Measurements from ENCODE around the gene TPRN. TPM values are rescaled to one million over a fixed set of nuclear protein-coding genes. Genes with fewer than 3 reads are reported as not detected.

Gene TPRN
- polyA plus RNA-seq, 3 donors from 2014 or later, result 0.11 to 1.1 (median 0.60) TPM

DNA sequence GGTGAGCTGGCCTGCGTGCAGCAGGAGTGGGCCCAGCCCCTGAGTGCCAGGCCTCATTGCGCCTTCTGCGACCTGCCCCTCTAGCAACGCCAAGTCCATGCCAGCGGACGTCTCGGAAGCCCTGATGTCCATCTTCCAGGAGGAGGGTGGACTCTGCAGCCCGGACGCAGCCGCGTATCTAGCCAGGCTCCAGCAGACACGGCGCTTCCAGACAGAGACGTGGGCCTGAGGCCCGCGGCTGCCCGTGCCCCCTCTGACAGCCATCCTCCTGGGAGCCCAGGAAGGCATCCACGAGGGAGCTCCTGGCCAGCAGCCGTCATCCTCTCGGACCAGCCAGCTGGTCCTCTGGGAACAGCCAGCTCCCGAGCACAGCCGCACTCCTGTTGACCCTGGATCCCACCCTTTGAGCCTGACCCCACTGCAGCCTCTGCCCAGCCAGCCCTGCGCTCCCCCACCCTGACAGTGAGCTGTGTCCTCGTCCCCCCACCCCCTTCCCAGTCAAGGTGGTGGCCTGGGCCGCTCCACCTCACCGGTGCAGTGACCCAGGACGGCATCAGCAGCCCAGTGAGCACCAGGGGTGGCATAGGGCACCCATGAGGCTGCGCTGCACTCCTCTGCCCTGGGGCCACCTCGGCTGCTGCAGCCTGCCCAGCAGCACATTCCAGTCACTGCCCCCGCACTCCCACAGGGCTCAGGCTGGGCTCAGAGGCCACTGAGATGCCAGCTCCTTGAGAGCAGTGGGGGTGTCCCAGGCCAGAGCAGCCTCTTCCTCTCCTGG, 15.8 kb upstream of the TPRN start:
- no peak overlapping the region for H3K4me3 Mint-ChIP-seq
- DNase-seq, result no peak
- no peak overlapping the region for H3K27ac Mint-ChIP-seq
- H3K9me3 Mint-ChIP-seq, result peaks cover 0 to under 1% (median 0%) of the 10 kb centered on the region in 6 donors
- no peaks in the 10 kb centered on the region for H3K36me3 Mint-ChIP-seq
- H3K4me1 Mint-ChIP-seq, result no peaks in the 10 kb centered on the region
- H3K27me3 Mint-ChIP-seq (ENCODE audit: low read depth in 3 of 3), result peaks cover 0 to 2% (median 0%) of the 10 kb centered on the region in 3 donors

DNA sequence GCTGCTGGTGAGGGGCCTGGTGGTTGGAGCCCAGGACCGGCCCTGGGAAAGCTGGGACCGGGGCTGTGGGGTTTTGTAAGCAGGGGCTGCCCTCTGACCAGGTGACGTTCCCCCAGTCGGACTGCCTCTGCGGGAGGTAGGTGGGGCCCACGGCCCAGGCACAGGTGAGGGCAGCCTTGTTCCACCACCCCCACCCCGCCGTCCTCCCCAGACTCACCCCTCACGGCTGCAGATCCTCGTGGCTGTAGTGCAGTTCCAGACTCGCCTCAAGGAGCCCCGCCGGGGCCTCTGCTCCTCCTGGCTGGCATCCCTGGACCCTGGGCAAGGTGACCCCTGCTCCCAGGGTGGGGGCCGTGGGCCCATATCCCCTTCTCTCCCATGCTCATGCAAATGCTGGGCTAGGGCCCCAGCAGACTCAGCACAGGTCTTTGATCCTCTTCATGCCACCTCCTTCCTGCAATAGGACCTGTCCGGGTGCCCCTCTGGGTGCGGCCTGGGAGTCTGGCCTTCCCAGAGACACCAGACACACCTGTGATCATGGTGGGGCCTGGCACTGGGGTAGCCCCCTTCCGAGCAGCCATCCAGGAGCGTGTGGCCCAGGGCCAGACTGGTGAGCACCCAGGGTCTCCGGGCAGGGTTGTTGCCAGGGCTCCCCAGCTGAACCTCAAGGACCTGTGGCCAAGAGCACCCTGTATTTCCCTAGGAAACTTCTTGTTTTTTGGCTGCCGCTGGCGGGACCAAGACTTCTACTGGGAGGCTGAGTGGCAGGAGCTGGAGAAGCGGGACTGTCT, 14.8 kb upstream of the TPRN start:
- H3K4me1 Mint-ChIP-seq, result no peaks in the 10 kb centered on the region
- H3K4me3 Mint-ChIP-seq, result no peak overlapping the region
- peaks cover 0 to 1% (median 0%) of the 10 kb centered on the region in 6 donors for H3K9me3 Mint-ChIP-seq
- H3K36me3 Mint-ChIP-seq, result no peaks in the 10 kb centered on the region
- peaks cover 0 to 2% (median 0%) of the 10 kb centered on the region in 3 donors for H3K27me3 Mint-ChIP-seq (ENCODE audit: low read depth in 3 of 3)
- no peak overlapping the region for H3K27ac Mint-ChIP-seq
- no peak for DNase-seq

DNA sequence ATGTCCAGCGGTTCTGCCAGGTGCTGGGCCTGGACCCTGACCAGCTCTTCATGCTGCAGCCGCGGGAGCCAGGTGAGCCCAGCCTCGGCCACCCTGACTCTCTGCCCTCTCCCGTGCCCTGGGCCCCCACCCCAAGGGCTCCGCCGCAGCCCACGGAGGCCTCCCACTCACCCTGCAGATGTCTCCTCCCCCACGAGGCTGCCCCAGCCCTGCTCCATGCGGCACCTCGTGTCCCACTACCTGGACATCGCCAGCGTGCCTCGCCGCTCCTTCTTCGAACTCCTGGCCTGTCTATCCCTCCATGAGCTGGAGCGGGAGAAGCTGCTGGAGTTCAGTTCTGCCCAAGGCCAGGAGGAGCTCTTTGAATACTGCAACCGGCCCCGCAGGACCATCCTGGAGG, 14.1 kb upstream of the TPRN start:
- peaks cover 0 to 1% (median 0%) of the 10 kb centered on the region in 6 donors for H3K9me3 Mint-ChIP-seq
- no peak overlapping the region for H3K4me3 Mint-ChIP-seq
- no peaks in the 10 kb centered on the region for H3K27me3 Mint-ChIP-seq (ENCODE audit: low read depth in 3 of 3)
- H3K36me3 Mint-ChIP-seq, result no peaks in the 10 kb centered on the region
- H3K4me1 Mint-ChIP-seq, result no peaks in the 10 kb centered on the region
- DNase-seq, result no peak
- no peak overlapping the region for H3K27ac Mint-ChIP-seq

DNA sequence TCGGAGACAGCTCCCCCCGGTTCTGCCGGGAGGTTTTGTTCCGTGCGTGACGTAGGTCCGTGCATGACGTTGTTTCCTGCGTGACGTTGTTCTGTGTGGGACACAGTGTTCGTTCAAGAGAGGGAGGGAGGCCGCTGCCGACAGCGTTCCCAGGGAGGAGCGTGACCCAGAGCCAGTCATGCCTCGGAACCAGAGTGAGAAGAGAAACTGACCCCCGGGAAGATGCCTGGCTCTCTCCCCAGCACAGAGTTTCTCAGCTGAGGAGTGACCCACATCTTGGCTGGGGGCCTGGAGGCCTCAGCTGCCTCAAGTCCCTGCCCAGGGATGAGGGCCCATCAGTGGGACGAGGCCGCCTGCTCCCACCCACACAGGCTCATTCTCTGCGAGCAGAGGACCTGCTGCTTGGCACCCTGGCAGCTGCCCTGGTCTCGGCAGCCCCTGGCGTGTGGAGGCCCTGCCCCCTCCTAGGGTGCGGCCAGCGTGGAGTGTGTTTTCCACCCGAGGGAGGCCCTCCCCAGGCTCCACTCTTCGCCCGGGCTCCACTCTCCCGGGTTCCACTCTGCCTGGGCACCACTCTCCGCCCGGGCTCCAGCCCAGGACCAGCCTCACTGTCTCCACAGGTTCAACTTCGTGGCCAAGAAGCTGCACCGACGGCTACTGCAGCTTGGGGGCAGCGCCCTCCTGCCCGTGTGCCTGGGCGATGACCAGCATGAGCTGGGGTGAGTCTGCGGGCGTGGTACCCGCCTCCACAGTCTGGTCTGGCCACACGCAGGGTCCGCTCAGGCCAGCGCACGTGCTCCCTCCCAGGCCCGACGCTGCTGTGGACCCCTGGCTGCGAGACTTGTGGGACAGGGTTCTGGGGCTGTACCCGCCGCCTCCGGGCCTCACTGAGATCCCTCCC, 12.9 kb upstream of the TPRN start:
- DNase-seq, result no peak
- Mint-ChIP-seq H3K4me1 (peaks cover 0 to 2% of the 10 kb centered on the region in 2 donors), H3K4me3 (no peak overlapping the region), H3K27ac (peak overlapping the region in 1 of 6 donors; percentile 46), H3K27me3 (ENCODE audit: low read depth in 3 of 3) (no peaks in the 10 kb centered on the region), H3K36me3 (no peaks in the 10 kb centered on the region), H3K9me3 (peaks cover 0 to 1% (median 0%) of the 10 kb centered on the region in 6 donors)

DNA sequence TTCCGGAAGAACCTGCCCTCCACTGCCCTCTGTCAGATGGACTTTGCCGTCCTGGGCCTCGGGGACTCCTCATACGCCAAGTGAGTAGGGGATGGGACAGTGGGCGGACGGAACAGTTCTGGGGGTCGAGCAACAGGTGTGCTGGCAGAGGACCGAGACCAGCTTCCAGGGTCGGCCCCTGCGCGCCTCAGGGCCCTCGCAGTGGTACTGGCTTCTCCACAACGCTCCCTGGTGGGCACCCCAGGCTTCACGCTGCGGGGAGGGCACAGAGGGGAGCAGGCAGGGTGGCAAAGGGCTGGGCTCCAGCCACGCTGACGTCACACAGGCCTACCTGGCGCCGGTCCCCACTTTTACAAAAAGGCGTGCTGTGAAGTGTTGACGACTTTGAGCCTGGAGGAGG, 12.0 kb upstream of the TPRN start:
- peaks cover 0 to 1% (median 0%) of the 10 kb centered on the region in 6 donors for H3K9me3 Mint-ChIP-seq
- no peaks in the 10 kb centered on the region for H3K36me3 Mint-ChIP-seq

DNA sequence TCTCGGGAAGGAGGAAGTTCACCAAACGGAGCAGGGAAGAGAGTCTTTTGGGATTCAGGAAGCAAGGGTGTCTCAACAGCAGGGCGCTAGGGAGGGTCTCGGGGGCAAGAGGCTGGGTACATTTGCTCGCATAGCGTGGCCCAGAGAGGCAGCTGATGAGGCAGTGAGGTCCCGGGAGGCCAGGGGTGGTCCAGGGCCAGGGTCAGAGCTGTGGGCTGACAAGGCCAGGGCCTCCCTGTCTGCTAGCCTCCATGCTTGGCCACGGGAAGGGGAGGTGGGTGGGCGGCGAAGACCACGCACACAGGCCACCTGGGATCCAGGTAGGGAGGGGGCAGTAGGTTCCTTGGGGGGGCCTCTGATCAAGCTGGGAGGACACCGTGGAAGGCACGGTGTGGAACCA, 11.0 kb upstream of the TPRN start:
- no peaks in the 10 kb centered on the region for H3K36me3 Mint-ChIP-seq
- peaks cover 0 to 1% (median 0%) of the 10 kb centered on the region in 6 donors for H3K9me3 Mint-ChIP-seq
- H3K27me3 Mint-ChIP-seq (ENCODE audit: low read depth in 3 of 3), result peaks cover 0 to 1% (median 0%) of the 10 kb centered on the region in 3 donors
- DNase-seq, result no peak
- no peak overlapping the region for H3K4me3 Mint-ChIP-seq
- H3K4me1 Mint-ChIP-seq, result peaks cover 12 to 14% of the 10 kb centered on the region in 2 donors
- no peak overlapping the region for H3K27ac Mint-ChIP-seq

More for the DNA sequence above, 12.0 kb upstream of the TPRN start:
- no peaks in the 10 kb centered on the region for H3K27me3 Mint-ChIP-seq (ENCODE audit: low read depth in 3 of 3)
- no peak overlapping the region for H3K4me3 Mint-ChIP-seq
- DNase-seq, result no peak
- H3K27ac Mint-ChIP-seq, result no peak overlapping the region
- H3K4me1 Mint-ChIP-seq, result peaks cover 3 to 4% of the 10 kb centered on the region in 2 donors

DNA sequence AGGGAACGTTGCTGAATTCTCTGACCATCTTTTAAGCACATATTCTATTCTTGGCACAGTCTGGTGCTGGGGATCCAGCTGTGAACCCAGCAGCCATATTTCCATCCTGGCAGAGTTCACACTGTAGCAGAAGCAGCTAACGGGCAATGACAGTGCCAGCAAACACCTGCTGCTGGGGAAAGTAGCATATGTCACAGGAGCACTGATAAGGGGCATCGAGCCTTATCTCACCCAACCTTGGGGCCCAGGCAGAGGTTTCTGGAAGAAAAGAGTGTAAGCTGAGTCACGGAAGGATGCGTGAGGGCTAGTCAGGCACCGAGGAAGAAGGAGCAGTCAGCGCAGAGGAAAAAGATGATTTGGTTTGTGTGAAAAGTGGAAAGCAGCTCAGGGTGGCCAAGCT, 6.1 kb upstream of the TPRN start:
- H3K27ac Mint-ChIP-seq, result peak overlapping the region; percentile 85 to 95 (median 89)
- peaks cover 0 to 1% (median 0%) of the 10 kb centered on the region in 6 donors for H3K9me3 Mint-ChIP-seq
- H3K4me3 Mint-ChIP-seq, result peak overlapping the region; percentile 83 to 91 (median 90)
- H3K27me3 Mint-ChIP-seq (ENCODE audit: low read depth in 3 of 3), result peaks cover 0 to 2% (median 2%) of the 10 kb centered on the region in 3 donors
- H3K36me3 Mint-ChIP-seq, result no peaks in the 10 kb centered on the region
- DNase-seq, result no peak
- peaks cover 42 to 43% of the 10 kb centered on the region in 2 donors for H3K4me1 Mint-ChIP-seq

DNA sequence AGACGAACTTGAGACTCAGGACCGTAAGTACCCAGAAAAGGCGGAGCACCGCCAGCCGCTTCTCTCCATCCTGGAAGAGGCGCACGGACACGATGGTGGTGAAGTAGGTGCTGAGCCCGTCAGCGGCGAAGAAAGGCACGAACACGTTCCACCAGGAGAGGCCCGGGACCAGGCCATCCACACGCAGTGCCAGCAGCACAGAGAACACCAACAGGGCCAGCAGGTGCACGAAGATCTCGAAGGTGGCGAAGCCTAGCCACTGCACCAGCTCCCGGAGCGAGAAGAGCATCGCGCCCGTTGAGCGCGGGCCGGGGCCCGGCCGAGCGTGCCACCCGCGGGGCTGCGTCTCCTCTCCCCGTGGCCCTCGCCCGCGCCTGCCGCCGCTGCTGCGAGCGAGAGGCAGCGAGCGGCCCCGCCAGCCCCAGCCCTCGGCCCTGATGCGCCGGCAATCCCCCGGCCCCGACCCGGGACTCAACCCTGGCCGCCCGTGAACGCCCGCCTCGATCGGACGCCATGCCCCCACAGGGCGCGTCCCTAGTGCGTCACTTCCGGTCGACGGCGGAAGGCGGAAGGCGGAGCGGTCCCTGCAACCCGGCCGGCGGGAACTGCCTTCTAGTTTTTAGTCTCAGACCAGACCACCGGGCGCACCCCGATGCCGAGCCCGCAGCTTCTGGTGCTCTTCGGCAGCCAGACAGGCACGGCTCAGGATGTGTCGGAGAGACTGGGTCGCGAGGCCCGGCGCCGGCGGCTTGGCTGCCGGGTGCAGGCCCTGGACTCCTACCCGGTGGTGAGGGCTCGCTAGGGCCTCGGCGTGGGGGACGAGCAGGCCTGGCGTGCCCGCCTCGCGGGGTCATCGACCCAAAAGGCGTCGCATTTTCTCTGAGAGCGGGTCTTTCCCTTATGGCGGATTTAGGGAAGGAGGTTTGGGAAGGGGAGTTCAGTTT, 4.9 kb upstream of the TPRN start, which contains the start of the genes NDOR1 and TMEM203:
TSS of gene NDOR1 (plus strand) at position 575 of the 944 bp plus-strand sequence. CDS start at position 653, 78 bp downstream.
TSS of gene TMEM203 (minus strand) at position 523 of the 944 bp plus-strand sequence. CDS start at position 289, 234 bp downstream.
- H3K4me1 Mint-ChIP-seq, result peaks cover 43 to 46% of the 10 kb centered on the region in 2 donors
- no peaks in the 10 kb centered on the region for H3K36me3 Mint-ChIP-seq
- peaks cover 0 to 4% (median 2%) of the 10 kb centered on the region in 3 donors for H3K27me3 Mint-ChIP-seq (ENCODE audit: low read depth in 3 of 3)
- peak; percentile 91 to 92 (median 91) for DNase-seq
- no peaks in the 10 kb centered on the region for H3K9me3 Mint-ChIP-seq
- H3K27ac Mint-ChIP-seq, result peak within 1 kb of the TSS; percentile 86 to 96 (median 95)
- peak within 1 kb of the TSS; percentile 90 to 91 (median 91) for H3K4me3 Mint-ChIP-seq

DNA sequence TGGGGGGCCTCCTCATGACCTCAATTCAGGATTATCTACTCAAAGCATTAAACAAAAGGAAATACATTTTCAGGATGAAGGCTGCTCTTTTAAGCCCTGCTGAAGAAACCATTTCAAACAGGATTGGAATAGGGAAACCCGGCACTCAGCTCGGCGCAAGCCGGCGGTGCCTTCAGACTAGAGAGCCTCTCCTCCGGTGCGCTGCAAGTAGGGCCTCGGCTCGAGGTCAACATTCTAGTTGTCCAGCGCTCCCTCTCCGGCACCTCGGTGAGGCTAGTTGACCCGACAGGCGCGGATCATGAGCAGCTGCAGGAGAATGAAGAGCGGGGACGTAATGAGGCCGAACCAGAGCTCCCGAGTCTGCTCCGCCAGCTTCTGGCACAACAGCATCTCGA, 4.2 kb upstream of the TPRN start:
- Mint-ChIP-seq H3K9me3 (no peaks in the 10 kb centered on the region), H3K36me3 (no peaks in the 10 kb centered on the region), H3K4me3 (peak overlapping the region; percentile 90 to 91 (median 91)), H3K27me3 (ENCODE audit: low read depth in 3 of 3) (peaks cover 0 to 4% (median 2%) of the 10 kb centered on the region in 3 donors), H3K4me1 (peaks cover 43 to 46% of the 10 kb centered on the region in 2 donors), H3K27ac (peak overlapping the region; percentile 86 to 96 (median 95))
- DNase-seq, result no peak

DNA sequence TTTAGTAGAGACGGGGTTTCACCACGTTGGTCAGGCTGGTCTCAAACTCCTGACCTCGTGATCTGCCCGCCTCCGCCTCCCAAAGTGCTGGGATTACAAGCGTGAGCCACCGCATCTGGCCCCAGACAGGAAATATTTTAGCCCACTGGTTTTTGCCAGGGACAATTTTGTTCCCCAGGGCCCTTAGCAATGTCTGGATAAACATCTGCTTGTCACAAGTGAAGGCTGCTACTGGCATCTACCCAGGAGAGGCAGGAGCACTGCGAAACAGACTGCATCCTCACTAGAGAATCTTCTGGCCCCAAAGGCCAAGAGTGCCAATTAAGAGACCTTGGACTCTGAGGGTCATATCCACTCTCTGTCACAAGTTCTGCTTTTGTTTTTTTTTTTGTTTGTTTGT, 2.4 kb upstream of the TPRN start:
- Mint-ChIP-seq H3K4me3 (peak overlapping the region in 1 of 5 donors; percentile 7), H3K4me1 (peaks cover 42 to 46% of the 10 kb centered on the region in 2 donors), H3K27ac (no peak overlapping the region)

DNA sequence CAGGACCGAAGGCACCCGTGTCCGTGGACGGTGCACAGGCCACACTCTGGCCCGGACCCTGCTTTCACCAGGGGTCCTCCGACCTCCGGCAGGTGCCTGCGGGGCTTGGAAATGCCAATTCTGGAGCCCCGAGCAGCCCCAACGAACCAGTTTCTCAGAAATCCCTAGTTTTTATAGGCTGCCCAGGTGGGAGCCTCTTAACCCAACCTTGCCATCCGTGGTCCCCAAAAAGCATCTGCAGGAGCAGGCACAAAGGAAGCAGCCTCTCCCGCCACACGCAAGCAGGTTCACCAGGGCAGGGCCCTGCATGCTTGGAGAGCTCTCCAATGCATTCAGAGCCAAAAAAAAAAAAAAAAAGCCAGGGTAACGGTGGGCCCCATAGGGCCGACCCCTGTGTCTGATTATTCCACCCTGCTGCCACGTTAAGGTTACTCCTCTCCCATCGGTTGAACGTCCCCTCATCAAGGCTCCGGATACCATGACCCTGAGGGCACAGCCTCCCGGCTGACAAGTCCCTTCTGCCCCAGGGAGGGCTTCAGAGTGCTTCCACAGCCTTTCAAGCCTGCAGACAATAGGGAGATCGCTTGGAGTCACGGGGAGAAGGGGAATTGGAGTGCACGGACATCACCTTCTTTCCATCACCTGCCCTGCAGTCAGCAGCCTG, 796 bp upstream of the TPRN start:
- Mint-ChIP-seq H3K36me3 (no peaks in the 10 kb centered on the region), H3K27ac (peak overlapping the region; percentile 74 to 91 (median 80)), H3K9me3 (no peaks in the 10 kb centered on the region), H3K4me1 (peaks cover 28 to 31% of the 10 kb centered on the region in 2 donors), H3K27me3 (ENCODE audit: low read depth in 3 of 3) (peaks cover 0 to 4% (median 0%) of the 10 kb centered on the region in 3 donors), H3K4me3 (peak overlapping the region; percentile 83 to 87 (median 86))
- DNase-seq, result no peak

More for the DNA sequence above, 2.4 kb upstream of the TPRN start:
- no peak for DNase-seq
- H3K9me3 Mint-ChIP-seq, result no peaks in the 10 kb centered on the region
- no peaks in the 10 kb centered on the region for H3K36me3 Mint-ChIP-seq
- H3K27me3 Mint-ChIP-seq (ENCODE audit: low read depth in 3 of 3), result peaks cover 0 to 4% (median 2%) of the 10 kb centered on the region in 3 donors

Measured in immature natural killer cell (primary cell).